ENCODE data around the gene C1QTNF2. TPM values are rescaled to one million over a fixed set of nuclear protein-coding genes. Genes with fewer than 3 reads are reported as not detected.

C1QTNF2 gene
- total RNA-seq, 1 experiment from 2014 or later: 2.2 TPM

GRCh38 chr5:160375166-160375565 is 4.7 kb upstream of the C1QTNF2 start:
- DNase-seq (ENCODE audit: low spot score): no peak

GRCh38 chr5:160371294-160371693 is 868 bp upstream of the C1QTNF2 start:
- DNase-seq (ENCODE audit: low spot score): no peak

- DNase-seq (ENCODE audit: low spot score): no peak
Observed at GRCh38 chr5:160370713-160371034, 248 bp upstream of the C1QTNF2 start.

DNA sequence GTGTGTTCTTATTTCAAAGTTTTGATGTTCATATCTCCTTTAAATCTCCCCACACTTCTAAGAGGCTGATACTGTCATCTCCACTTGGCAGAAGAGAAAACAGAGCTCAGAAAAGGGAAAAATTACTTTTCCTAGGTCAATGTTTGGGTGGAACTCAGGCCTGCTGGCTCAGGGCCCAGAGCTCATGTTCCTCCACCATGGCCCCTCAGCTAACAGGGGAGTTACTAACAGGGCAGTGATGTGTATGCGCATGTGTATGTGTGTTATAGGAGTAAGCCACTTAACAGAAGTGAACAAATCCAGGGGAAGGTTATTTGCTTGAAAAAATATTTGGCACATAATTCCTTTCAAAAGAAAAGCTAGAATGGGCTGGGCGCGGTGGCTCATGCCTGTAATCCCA is 2.5 kb downstream of the C1QTNF2 start:
- DNase-seq (ENCODE audit: low spot score): no peak

DNA sequence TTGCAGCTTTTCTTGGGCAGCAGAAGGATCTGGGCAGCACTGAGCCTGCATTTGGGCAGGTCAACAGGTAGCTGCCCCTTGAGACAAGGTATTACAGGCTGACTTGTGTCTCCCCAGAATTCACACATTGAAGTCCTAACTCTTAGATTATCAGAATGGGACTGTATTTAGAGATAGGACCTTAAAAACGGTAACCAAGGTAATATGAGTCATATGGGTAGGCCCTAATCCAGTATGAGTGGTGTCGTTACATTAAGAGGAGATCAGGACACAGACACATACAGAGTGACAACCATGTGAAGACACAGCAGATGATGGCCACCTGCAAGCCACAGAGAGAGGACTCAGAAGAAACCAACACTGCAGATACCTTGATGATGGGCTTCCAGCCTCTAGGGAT is 3.2 kb downstream of the C1QTNF2 start:
- no peak for DNase-seq (ENCODE audit: low spot score)

- DNase-seq (ENCODE audit: low spot score): no peak
Observed at GRCh38 chr5:160366230-160366629, 4.2 kb downstream of the C1QTNF2 start.

GRCh38 chr5:160363660-160364395 is 6.6 kb downstream of the C1QTNF2 start:
- DNase-seq (ENCODE audit: low spot score): no peak

DNA sequence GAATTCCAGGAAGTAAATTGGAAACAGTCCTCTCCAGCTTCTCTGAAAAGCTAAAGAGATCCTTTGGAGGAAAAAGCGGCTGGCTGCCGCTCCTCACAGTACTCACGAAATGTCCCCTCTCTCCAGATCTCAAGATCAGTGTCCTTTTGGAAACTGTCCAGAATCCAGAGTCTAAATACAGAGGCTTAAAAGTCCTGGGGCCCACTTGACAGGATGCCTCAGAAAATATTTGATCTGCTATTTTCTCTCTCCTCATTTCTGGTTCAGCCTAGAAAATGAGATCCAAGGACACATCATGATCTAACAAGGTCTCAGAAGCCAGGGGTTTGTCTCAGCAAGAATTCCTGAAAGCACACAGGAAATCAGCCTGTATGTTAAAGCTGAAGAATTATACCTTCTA is 7.2 kb downstream of the C1QTNF2 start:
- DNase-seq (ENCODE audit: low spot score): no peak

DNA sequence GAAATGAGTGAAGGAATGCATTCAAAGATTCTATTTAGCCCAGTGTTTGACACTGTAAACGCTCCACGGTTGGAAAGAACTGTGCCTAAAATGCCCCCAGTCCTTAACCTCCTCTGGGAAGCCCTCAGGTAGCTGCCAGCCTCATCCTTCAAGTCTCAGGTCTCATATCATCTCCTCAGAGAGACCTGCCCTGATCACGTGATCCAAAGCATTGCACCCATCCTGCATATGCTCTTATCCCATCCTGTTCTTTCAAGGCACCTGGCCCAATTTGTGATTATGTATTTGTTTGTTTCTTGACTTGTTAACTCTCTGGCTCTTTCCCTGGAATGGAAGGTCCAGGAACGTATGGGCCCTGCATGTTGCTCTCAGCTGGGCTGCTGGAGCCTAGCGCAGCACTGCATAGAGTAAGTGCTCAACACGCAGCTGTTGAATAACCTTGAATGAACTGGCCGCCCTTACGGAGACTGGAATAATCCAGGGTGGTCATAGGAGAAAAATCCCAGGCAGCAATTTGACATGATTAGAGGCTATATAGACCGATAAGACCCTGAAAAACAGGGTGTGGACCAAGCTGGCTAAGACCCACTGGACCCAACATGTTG is 8.7 kb downstream of the C1QTNF2 start:
- DNase-seq (ENCODE audit: low spot score): no peak

- DNase-seq (ENCODE audit: low spot score): no peak
Observed at GRCh38 chr5:160360310-160360709, 10.1 kb downstream of the C1QTNF2 start.

DNA sequence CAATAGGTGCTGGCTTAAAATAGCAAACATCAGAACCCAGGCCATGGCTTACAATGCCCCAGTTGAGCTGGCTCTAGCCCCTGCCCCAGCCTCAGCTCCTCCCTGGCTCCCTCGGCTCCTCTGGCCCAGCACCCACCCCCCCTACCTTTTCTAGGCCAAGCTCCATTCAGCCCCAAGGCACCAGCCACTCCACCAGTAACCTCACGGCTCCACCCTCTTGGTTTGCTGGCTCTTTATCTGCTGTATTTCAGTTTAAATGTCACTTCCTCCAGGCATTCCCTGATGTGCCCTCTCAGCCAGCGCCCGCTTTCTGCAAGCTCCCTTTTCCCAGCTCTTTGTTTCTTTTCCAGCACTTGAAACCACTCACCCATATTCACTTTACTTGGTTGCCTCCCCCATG is 10.6 kb downstream of the C1QTNF2 start:
- DNase-seq (ENCODE audit: low spot score): no peak

- no peak for DNase-seq (ENCODE audit: low spot score)
Observed at GRCh38 chr5:160359242-160359641, 11.2 kb downstream of the C1QTNF2 start.

GRCh38 chr5:160357861-160358411 is 12.5 kb downstream of the C1QTNF2 start:
- DNase-seq (ENCODE audit: low spot score): no peak

- DNase-seq (ENCODE audit: low spot score): no peak
Observed at GRCh38 chr5:160357394-160357793, 13.0 kb downstream of the C1QTNF2 start.

GRCh38 chr5:160356550-160357347 is 13.7 kb downstream of the C1QTNF2 start:
- no peak for DNase-seq (ENCODE audit: low spot score)

DNA sequence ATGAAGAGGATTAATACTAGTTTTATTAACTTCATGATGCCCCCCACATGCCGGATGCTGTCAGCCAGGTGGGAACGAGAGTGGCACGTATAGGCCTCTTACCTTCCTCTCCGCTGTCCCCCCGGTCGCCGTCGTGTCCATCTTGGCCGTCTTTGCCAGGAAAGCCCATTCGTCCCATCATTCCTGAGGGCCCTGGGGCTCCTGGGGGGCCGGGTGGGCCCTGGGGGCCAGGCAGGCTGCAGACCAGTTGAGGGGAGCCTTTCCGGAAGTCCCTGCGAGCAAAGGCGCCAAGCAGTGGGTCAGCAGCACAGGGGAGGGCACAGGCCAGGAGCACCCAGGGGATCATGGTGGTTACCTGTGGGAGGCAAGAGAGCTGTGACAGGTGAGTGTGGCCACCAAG is 15.8 kb downstream of the C1QTNF2 start:
- DNase-seq (ENCODE audit: low spot score): no peak

DNA sequence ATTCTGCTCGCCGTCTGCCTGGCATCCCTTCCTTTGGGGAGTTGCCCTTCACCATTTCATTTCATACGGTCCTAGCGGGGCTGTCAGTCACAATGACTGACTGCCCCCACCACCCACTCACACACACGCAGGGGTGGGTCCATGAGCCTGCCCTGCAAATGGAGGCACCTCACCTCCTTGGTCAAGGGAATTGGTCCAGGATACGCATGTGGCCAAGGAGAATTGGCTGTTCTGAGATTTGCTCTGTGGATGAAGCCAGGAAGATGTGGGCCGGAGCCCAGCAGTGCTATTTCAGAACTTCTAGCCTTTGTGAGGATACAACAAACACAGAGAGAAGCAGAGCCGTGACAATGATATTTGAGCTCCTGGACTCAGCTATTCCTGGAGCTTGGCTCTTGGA is 17.0 kb downstream of the C1QTNF2 start:
- DNase-seq (ENCODE audit: low spot score): no peak

DNA sequence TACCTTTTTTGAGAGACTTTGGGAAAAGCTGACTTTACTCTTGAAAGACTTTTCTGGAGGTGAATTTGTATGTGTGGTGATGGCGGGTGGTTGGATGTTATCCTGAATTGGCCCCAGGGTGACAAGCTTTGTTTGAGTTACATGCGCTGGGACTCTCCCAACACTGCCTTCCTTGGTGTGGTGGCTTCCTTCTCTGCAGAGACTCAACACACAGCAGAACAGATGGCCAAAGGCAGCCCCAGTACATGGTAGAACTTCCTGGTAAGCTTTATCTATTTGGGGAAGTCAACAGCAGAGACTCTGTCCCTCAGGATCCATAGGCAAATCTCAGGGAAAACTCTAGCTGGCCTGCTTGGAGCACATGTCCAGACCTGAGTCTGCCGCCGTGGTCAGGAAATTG is 18.1 kb downstream of the C1QTNF2 start:
- no peak for DNase-seq (ENCODE audit: low spot score)

- no peak for DNase-seq (ENCODE audit: low spot score)
Observed at GRCh38 chr5:160349935-160350303, 20.5 kb downstream of the C1QTNF2 start.

GRCh38 chr5:160349249-160349934 is 21.0 kb downstream of the C1QTNF2 start:
- no peak for DNase-seq (ENCODE audit: low spot score)

- no peak for DNase-seq (ENCODE audit: low spot score)
Observed at GRCh38 chr5:160348080-160348479, 22.3 kb downstream of the C1QTNF2 start.

- DNase-seq (ENCODE audit: low spot score): no peak
Observed at GRCh38 chr5:160347448-160347847, 23.0 kb downstream of the C1QTNF2 start.

All from H4 (cell line).